GM18868 (cell line): ENCODE measurements around the gene TRPM2.
"Not testable (repeated sequence)": the region's sequence is repeated elsewhere in the genome, so short reads cannot be mapped to it uniquely, and the experiment has no call there.

Source experiments
- ATAC-seq: cut with Tn5 transposase; IDR thresholded peaks from one replicate; pipeline ENCODE4 v1.9.1; 2021; ENCODE audit warnings: mild to moderate bottlenecking, moderate library complexity; ENCODE audit not compliant: unreplicated experiment

The TRPM2 gene

GRCh38 chr21:44477131-44477530 lies 123.7 kb downstream of the TRPM2 start:
- ATAC-seq: no peak

- ATAC-seq: no peak
These were observed 124.3 kb downstream of the TRPM2 start for GRCh38 chr21:44477712-44478111.

GRCh38 chr21:44478124-44478800 lies 124.8 kb downstream of the TRPM2 start:
- ATAC-seq: no peak

- ATAC-seq: no peak
These were observed 125.4 kb downstream of the TRPM2 start for GRCh38 chr21:44478801-44479167.

- ATAC-seq: not testable (repeated sequence)
These were observed 126.3 kb downstream of the TRPM2 start for GRCh38 chr21:44479556-44480199.

- ATAC-seq: no peak
These were observed 127.0 kb downstream of the TRPM2 start for GRCh38 chr21:44480200-44481053.

- no peak for ATAC-seq
These were observed 129.3 kb downstream of the TRPM2 start for GRCh38 chr21:44482581-44483287.

GRCh38 chr21:44483288-44484237 lies 130.1 kb downstream of the TRPM2 start:
- ATAC-seq: no peak

DNA sequence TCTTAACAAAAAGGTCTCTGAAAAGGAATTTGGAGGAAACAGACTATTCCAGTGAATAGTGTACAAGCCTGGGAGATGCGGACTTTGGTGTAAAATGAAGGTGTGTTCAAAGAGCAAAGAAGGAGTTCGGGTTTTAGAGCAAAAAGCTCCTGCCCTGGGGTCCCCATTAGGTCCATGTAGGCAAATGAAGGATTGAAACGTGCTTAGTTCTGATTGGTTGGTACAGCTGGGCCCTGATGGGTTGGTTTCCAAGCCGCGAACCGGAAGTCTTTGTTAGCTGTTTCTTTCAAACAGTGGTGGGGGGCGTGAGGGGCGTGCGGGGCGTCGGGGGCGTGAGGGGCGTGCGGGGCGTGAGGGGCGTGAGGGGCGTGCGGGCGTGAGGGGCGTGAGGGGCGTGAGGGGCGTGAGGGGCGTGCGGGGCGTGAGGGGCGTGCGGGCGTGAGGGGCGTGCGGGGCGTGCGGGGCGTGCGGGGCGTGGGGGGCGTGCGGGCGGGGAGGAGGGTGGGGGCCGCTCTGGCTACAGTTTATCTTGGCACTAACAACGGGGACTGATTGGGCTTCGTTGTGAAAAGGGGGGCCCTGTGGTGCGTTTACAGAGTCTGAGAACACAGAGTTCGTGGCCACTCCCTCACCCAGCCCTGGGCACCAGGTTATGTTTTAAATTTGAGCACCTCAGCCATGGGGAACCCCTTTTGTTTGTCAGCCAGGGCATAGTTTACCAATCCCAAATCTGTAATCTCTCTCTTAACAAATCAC lies 131.3 kb downstream of the TRPM2 start:
- ATAC-seq: no peak

DNA sequence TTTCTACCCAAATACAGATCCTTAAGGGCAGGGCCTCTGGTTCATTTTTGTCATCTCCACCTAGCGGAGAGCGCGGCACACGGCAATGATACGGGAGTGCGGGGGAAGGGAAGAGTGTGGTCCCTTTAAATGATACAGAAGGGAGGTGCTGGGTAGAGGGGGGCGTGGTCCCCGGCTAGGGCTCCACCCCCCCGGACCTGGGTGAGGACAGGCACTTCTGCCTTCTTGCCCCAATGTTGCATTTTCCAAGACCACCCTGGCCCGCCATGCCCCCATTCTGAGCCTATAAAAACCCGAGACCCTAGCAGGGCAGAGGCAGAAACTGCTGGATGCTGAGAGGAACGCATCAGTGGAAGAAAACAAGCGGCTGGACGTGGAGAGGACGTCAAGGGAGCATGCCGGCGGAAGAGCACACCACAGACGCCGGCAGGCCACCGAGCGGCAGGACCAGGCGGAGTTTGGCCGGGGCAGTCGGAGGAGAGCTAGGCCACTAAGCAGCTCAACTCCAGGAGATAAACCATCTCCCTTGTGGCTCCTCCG lies 131.9 kb downstream of the TRPM2 start:
- ATAC-seq: no peak

GRCh38 chr21:44485796-44486195 lies 132.4 kb downstream of the TRPM2 start:
- ATAC-seq: no peak

DNA sequence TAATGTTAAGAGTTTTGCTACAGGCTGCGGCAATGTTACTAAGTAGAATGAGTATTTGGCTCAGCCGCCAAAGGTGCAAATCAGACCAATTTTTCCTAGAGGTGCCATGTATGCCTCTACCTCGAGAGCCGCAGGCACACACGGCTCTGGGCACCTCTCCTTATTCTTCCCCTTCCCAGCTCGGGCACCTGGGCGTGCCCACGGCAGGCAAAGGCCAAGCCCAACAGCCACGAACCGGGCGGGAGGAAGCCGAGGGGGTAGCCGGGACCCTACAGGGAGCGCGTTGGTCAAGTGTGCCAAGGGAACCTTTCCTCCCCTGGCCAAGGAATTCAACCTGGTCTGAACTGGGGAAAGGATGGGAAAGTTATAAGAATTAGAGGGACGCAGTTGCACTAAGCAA lies 132.9 kb downstream of the TRPM2 start:
- ATAC-seq: no peak

DNA sequence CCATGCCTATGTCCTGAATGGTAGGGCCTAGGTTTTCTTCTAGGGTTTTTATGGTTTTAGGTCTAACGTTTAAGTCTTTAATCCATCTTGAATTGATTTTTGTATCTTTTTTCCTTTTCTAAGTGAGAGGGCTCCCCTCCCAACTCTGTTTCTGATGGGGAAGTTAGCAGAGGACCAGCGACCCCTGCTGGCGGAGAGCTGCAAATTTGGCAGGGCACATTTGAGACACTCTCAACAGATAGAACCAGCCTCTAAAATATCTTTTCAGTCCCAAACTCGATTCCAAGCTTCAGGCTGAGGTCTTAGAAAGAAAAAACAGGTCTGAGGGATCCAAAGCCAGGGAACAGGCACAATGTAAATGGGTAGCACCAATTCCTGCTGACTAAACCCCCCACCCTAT lies 134.4 kb downstream of the TRPM2 start:
- ATAC-seq: no peak

GRCh38 chr21:44489962-44490361 lies 136.5 kb downstream of the TRPM2 start:
- no peak for ATAC-seq

DNA sequence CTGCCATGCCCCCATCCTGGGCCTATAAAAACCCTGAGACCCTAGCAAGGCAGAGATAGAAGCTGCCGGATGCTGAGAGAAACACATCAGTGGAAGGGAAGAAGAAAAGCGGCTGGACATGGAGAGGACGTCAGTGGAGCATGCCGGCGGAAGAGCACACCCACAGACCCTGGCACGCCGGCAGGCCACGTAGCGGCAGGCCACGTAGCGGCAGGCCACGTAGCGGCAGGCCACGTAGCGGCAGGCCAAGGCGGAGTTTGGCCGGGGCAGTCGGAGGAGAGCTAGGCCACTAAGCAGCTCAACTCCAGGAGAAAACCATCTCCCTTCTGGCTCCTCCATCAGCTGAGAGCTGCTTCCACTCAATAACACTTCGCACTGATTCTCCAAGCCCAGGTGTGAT lies 137.0 kb downstream of the TRPM2 start:
- no peak for ATAC-seq

- ATAC-seq: no peak
These were observed 137.4 kb downstream of the TRPM2 start for GRCh38 chr21:44490816-44491215.
